HEK293T (cell line): ENCODE results near the gene CCDC180.

Source experiments
- ARNT ChIP-seq: fragments of 450-650 bp; IDR thresholded peaks from 2 replicates; pipeline ENCODE4 v1.6.1; 2017; ENCODE audit warnings: mild to moderate bottlenecking
- BHLHE40 ChIP-seq: fragments of 450-650 bp; IDR thresholded peaks from 2 replicates; pipeline ENCODE4 v1.6.1; 2016; ENCODE audit warnings: mild to moderate bottlenecking, moderate library complexity, borderline replicate concordance
- CTBP1 ChIP-seq: fragments of 450-650 bp; IDR thresholded peaks from 2 replicates; pipeline ENCODE4 v1.6.1; 2016; ENCODE audit warnings: borderline replicate concordance
- ELF4 ChIP-seq: fragments of 450-650 bp; IDR thresholded peaks from 2 replicates; pipeline ENCODE4 v1.6.1; 2017; ENCODE audit warnings: antibody characterized with exemption
- FOXA1 ChIP-seq: fragments of 450-650 bp; IDR thresholded peaks from 2 replicates; pipeline ENCODE4 v1.6.1; 2016; ENCODE audit warnings: mild to moderate bottlenecking
- FOXK2 ChIP-seq: fragments of 450-650 bp; IDR thresholded peaks from 2 replicates; pipeline ENCODE4 v1.6.1; 2016; ENCODE audit warnings: mild to moderate bottlenecking
- FOXM1 ChIP-seq: fragments of 450-650 bp; IDR thresholded peaks from 2 replicates; pipeline ENCODE4 v1.6.1; 2017; ENCODE audit warnings: mild to moderate bottlenecking, borderline replicate concordance
- HDGF ChIP-seq: fragments of 450-650 bp; IDR thresholded peaks from 2 replicates; pipeline ENCODE4 v1.6.1; 2017; ENCODE audit warnings: antibody characterized with exemption, borderline replicate concordance
- NFRKB ChIP-seq: fragments of 450-650 bp; IDR thresholded peaks from 2 replicates; pipeline ENCODE4 v1.6.1; 2016; ENCODE audit warnings: mild to moderate bottlenecking, moderate library complexity
- SP1 ChIP-seq: fragments of 450-650 bp; IDR thresholded peaks from 2 replicates; pipeline ENCODE4 v1.6.1; 2017
- SUZ12 ChIP-seq: fragments of 450-650 bp; IDR thresholded peaks from 2 replicates; pipeline ENCODE4 v1.6.1; 2016; ENCODE audit warnings: mild to moderate bottlenecking
- TARDBP ChIP-seq: fragments of 450-650 bp; IDR thresholded peaks from 2 replicates; pipeline ENCODE4 v1.6.1; 2016

- TF ChIP-seq FOXM1, result no peak
- no peak for TF ChIP-seq SP1
- TF ChIP-seq FOXA1, result no peak
- no peak for TF ChIP-seq BHLHE40
- TF ChIP-seq HDGF, result no peak
- no peak for TF ChIP-seq ARNT
- TF ChIP-seq ELF4, result no peak
- no peak for TF ChIP-seq TARDBP
- no peak for TF ChIP-seq NFRKB
- TF ChIP-seq CTBP1, result no peak
- TF ChIP-seq SUZ12, result no peak
- TF ChIP-seq FOXK2, result no peak
Measured at GRCh38 chr9:97305501-97306298, 1.8 kb upstream of the CCDC180 start.
